HCEC 1CT (cell line): ENCODE data around the gene CST3.

ENCODE experiments used
- DNase-seq: peaks from one replicate; pipeline ENCODE4 v3.0.0-alpha.2; 2017

CST3 gene

DNA sequence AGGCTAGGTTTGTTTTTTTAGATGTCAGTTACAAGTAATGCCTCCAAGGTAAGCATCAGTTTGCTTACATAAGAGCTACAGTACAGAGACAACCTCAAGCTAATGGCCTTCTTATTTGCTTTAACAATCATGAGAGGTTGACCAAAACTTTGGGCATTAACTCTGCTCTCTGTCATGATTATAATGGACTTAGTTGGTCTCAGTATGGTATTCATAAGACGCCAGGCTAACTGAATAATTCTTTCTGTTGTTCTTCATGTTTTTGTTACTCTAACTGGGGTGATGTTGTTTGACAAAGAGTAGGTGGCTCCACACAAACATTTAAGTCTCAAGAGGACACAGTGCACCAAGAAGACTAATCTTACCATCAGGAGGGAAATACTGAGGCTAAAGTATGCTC, 41.8 kb downstream of the CST3 start:
- no peak for DNase-seq

DNA sequence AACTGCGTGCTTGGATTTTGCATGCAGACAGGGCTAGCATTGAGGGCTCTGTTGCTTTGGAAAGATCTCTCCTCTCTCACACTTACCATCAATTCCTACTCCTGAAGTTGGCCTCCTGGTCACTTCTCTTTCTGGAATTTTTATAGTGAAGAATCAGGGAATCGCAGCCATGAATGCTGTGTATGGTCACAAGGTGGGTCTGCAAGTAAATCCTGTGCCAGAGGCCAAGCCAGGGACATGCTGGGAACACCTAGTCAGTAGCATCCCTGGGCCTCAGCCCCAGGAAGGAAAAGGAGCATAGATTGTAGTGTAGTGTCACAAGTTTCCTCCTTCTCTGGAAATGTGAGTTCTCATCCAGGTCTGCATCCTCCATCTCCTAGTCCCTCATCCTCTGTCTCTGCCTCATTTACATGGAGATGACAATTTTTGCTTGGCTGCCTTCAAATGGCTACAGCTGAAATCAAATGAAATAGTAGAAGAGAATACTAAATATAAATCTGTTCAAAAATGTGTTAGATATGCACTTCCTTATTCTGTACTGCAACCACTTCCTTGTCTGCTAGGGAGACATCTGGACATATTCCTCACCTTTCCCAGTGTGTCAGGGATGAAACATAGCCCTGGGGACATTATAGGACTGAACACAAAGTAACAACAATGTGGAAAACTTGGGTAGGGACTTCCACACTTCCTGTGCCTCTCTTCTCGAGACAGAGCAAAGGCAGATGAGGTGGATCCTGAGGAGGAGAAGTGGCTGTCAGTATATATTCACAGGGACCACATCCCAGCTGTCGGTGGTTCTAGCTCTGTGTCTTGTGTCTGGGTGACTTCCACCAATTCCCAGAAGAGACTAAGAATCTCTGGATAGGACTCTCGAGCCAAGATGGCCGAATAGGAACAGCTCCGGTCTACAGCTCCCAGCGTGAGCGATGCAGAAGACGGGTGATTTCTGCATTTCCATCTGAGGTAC, 49.0 kb downstream of the CST3 start:
- DNase-seq = no peak

DNA sequence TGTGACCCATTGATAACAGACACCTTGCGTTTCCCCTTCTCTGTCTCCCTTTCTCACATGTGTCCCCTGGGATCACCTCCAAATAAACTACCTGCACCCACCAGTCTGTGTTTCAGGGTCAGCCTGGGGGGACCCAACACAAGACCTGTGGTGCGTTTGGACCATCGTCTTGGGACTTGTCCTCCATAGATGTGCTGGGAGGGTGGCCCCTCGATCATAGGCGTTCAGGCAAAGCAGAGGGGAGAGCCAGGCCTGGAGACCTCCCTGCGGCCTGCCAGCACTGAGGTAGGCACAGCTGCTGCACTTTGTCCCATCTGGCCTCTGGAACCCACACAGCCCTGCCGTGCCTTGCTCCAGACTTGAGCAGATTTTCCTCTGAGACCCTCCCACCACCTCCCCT, 50.1 kb downstream of the CST3 start:
- DNase-seq = no peak

DNA sequence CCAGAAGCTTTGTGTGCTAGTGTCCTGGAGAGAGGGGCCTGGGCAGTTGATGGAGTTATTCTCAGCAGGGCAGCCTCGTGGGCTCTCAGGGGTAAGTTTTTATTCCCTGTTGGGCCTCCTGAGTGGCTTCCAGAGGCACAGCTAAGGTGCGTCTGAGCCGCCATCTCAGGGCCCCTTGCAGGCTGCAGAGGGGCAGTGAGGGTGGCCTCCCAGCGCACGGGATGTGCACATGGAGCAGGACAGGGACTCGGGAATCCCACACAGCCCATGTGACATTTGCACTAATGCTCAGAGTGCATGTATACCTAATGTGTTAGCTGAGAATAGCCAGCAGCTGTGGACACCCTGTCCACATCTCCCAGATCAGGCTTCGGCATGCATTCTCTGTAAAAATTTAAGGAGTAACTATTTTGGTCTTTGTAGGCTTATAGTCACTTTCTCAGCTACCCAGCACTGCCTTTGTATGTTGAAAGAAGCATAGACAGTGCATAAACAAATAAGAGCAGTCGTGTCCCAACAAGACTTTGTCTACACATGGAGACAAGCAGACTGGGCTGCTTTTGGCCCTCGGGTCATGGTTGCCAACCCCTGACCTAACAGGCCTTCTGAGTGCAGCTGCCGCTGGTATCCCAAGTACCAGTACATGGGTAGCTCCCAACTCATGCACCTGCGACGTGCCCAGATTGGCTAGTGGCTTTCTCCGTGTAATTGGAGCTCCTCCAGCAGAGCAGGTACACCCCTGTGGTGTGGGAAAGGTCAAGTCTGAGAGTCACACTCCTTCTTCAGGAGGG, 50.8 kb downstream of the CST3 start:
- DNase-seq = no peak

DNA sequence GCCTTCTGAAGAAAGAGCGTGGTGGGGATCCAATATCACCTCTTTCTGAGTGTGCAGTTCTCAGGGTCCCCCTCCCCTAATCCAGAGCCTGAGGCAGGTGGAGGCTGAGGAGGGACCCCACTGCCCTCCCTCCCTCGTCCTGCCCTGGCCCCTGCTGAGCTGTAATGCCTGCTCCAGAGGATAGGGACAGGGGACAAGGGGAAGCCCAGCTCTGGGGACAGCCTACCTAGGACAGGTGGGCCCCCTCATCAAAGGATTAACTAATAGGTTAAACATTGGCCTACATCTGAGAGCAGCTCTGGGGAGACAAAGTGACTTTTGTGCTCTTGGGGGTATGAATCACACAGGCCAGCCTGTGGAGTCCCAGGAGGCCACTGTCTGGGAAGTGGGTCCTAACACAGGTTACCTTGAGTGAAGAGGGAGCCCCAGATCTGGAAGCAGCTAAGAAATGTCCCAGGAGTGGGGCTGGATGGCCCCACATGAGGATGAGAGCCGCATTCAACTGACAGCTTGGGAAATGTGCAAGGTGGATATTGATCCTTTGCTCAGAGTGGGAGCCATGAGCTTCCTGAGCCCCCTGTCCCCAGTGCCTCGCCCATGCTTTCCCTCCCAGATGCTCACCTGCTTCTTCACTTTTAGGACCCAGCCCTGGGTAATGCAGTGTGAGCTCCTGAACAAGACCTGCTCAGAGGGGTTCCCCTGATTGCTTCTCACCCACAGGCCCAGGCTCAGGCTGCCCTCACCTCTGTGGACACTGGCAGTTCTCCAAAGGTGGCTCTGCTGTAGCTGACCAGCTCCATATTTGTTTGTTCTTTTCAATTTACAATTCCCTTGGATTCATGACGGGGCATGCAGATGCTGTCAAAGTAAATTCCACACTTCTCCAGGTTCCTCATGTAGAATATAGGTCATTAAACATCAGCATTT, 51.7 kb downstream of the CST3 start:
- no peak for DNase-seq

DNA sequence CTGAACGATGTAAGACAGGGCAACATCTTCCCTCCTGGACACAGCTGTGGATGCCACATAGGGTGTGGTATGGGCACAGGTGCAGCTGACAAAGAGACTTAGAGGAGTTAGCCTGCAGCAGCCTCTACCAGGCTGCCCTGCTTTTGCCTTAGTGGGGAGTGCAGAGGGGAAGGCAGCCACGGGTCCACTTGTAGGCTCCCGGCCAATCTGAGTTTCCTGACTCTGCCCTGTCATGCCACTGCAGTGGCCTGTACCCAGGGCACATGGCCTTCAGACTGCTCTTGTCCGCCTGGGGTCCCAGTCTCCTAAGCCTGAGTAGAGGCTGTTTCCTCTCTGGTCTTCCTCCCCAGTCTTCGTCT, 52.3 kb downstream of the CST3 start:
- no peak for DNase-seq

DNA sequence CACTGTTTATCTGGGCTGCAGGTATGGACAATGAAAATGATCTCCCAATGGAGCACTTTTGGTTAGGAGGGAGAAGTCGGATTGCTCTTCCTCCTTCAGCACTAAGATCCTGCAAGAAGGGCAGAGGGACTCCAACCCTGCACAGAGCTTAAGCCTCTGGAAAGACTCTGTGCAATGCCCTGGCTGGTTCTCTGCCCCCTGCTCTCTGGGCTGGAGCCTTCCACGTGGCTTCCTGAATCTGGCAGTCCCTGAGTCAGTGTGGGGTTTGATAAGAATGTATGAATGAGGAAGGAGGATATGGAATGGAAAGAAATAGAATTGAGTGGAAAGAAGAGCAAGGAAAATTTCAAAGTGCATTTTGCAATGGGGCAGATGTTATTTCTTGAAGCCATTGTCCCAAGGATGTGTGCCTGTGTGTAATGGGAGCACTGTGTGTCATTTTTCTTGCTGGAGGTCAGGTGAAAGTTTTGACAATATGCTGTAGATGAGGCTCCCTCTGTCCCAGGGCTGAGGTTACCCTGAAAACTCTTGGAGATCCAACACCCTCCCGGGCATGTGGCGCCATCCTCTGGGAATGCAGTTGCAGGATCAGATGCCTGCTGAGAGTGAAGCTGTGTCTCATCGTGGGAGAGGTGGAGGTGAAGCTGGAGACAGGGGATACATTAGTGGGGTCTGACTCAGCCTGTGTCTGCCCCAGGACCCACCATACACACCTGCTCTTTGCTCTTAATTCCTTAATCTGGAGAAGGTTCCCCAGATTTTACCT, 53.1 kb downstream of the CST3 start:
- no peak for DNase-seq
